ENCODE measurements around the gene CREG2. TPM values are rescaled to one million over a fixed set of nuclear protein-coding genes. Genes with fewer than 3 reads are reported as not detected.

The CREG2 gene
- total RNA-seq, 4 donors from 2014 or later: not detected

DNA sequence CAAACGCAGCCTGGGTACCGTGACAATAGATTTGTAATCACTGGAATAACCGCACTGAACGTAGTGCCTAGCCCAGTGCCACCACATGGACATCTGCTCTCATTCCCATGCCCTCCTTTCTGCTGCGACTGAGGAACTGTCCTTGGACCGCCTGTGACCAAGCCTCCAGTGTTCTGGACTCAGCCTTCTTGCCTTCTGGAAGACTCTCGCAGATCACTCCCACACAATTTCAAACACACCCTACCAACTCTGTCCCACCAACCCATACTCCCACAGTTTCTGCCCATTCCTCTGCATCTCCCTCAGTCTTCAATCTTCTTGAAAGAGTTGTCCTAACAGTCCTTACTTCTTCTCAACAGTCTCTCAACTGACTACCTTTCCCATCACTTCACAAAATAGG lies 80.9 kb downstream of the CREG2 start:
- intact Hi-C loops (cut with DNase I; ENCODE audit: low total_unique reads): no loop called here
- no peak for DNase-seq (ENCODE audit: low spot score in 2 of 2)
- WGBS, 2 donors: 32 to 36% methylated on average over 7 of the region's 7 CpGs
- no peak for TF ChIP-seq POLR2A (IDR thresholded peaks at IDR 0.05)
- TF ChIP-seq, protein P1, sequence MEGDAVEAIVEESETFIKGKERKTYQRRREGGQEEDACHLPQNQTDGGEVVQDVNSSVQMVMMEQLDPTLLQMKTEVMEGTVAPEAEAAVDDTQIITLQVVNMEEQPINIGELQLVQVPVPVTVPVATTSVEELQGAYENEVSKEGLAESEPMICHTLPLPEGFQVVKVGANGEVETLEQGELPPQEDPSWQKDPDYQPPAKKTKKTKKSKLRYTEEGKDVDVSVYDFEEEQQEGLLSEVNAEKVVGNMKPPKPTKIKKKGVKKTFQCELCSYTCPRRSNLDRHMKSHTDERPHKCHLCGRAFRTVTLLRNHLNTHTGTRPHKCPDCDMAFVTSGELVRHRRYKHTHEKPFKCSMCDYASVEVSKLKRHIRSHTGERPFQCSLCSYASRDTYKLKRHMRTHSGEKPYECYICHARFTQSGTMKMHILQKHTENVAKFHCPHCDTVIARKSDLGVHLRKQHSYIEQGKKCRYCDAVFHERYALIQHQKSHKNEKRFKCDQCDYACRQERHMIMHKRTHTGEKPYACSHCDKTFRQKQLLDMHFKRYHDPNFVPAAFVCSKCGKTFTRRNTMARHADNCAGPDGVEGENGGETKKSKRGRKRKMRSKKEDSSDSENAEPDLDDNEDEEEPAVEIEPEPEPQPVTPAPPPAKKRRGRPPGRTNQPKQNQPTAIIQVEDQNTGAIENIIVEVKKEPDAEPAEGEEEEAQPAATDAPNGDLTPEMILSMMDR (IDR thresholded peaks at IDR 0.05): no peak
- peak overlapping the region; percentile 83 for H3K4me3 ChIP-seq (ENCODE audit: low read depth, poor library complexity, severe bottlenecking)

- intact Hi-C loops (cut with DNase I; ENCODE audit: low total_unique reads): no loop called here
- TF ChIP-seq POLR2A (IDR thresholded peaks at IDR 0.05): no peak
- TF ChIP-seq, protein P1 (IDR thresholded peaks at IDR 0.05): no peak
- WGBS, 2 donors: 60 to 68% methylated on average over 7 of the region's 7 CpGs
- no peak for DNase-seq (ENCODE audit: low spot score in 2 of 2)
- H3K4me3 ChIP-seq (ENCODE audit: low read depth, poor library complexity, severe bottlenecking): no peak overlapping the region
These were observed 81.7 kb downstream of the CREG2 start for GRCh38 chr2:101305492-101306078.

GRCh38 chr2:101305035-101305434 lies 82.3 kb downstream of the CREG2 start:
- intact Hi-C loops (cut with DNase I; ENCODE audit: low total_unique reads): no loop called here
- TF ChIP-seq POLR2A (IDR thresholded peaks at IDR 0.05): no peak
- TF ChIP-seq, protein P1 (IDR thresholded peaks at IDR 0.05): no peak
- 89 to 91% methylated on average over 4 of the region's 4 CpGs for WGBS, 2 donors

DNA sequence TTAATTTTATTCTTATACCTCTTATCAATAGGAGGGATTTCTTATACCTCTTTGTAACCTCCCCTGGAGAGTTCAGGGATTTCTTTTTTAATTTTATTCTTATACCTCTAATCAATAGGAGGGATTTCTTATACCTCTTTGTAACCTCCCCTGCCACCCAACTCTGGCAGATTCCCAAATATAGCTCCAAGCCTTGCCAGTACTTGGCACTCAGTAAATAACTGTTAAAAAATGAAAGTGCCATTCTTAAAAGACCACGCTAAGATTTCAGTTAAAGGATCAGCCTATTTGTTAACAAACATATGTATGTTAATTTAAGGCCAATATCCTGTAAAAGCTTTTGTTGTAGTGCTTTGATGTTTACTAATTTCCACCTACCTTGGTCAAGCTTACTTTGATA lies 83.6 kb downstream of the CREG2 start:
- TF ChIP-seq POLR2A (IDR thresholded peaks at IDR 0.05): no peak
- no peak for DNase-seq (ENCODE audit: low spot score in 2 of 2)
- 63 to 75% methylated on average over 1 of the region's 1 CpG for WGBS, 2 donors
- intact Hi-C loops (cut with DNase I; ENCODE audit: low total_unique reads): no loop called here
- H3K4me3 ChIP-seq (ENCODE audit: low read depth, poor library complexity, severe bottlenecking): no peak overlapping the region

More at GRCh38 chr2:101305035-101305434, 82.3 kb downstream of the CREG2 start:
- H3K4me3 ChIP-seq (ENCODE audit: low read depth, poor library complexity, severe bottlenecking): no peak overlapping the region
- DNase-seq (ENCODE audit: low spot score in 2 of 2): no peak

DNA sequence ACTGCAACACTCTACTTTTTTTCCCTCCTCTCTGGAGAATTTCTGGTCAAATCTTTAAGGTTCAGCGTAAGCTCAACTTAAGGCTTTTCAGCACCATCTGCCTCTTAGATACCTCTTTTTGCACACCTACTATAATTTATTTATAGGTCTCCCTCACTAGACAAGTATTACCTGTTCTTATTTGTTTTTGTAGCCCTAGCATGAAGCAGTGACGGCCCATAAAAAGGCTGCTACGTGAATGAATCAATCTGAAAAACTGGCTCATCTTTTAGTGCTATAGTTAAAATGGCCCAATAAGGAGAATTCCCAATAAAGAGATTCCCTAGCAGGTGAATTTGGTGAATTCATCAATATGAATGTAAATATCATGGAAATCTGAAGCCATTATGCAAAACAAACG lies 85.3 kb downstream of the CREG2 start:
- intact Hi-C loops (cut with DNase I; ENCODE audit: low total_unique reads): no loop called here
- no peak for TF ChIP-seq POLR2A (IDR thresholded peaks at IDR 0.05)
- H3K4me3 ChIP-seq (ENCODE audit: low read depth, poor library complexity, severe bottlenecking): no peak overlapping the region
- WGBS, 2 donors: 59 to 62% methylated on average over 4 of the region's 4 CpGs
- DNase-seq (ENCODE audit: low spot score in 2 of 2): no peak

- 53 to 54% methylated on average over 7 of the region's 7 CpGs for WGBS, 2 donors
- TF ChIP-seq POLR2A (IDR thresholded peaks at IDR 0.05): no peak
- TF ChIP-seq, protein P1 (IDR thresholded peaks at IDR 0.05): no peak
- intact Hi-C loops (cut with DNase I; ENCODE audit: low total_unique reads): no loop called here
- no peak overlapping the region for H3K4me3 ChIP-seq (ENCODE audit: low read depth, poor library complexity, severe bottlenecking)
- DNase-seq (ENCODE audit: low spot score in 2 of 2): no peak
These were observed 86.5 kb downstream of the CREG2 start for GRCh38 chr2:101300836-101301235.

GRCh38 chr2:101300164-101300563 lies 87.1 kb downstream of the CREG2 start:
- WGBS, 2 donors: 93 to 94% methylated on average over 1 of the region's 1 CpG
- TF ChIP-seq POLR2A (IDR thresholded peaks at IDR 0.05): no peak
- TF ChIP-seq, protein P1 (IDR thresholded peaks at IDR 0.05): no peak
- DNase-seq (ENCODE audit: low spot score in 2 of 2): no peak
- intact Hi-C loops (cut with DNase I; ENCODE audit: low total_unique reads): no loop called here
- no peak overlapping the region for H3K4me3 ChIP-seq (ENCODE audit: low read depth, poor library complexity, severe bottlenecking)

Measured in lower leg skin (tissue), 4 donors.